Stomach (tissue), 4 donors: ENCODE data around the gene RBM19.

Source experiments
- CTCF ChIP-seq, 7 experiments: fragments of 450-650 bp in 4 of 7; fragments of 200-600 bp in 3 of 7; sonication (generic) in 3 of 7; IDR thresholded peaks; one replicate each; pipeline ENCODE4 v1.5.1; 2016 to 2019; ENCODE audit warnings: antibody characterized with exemption in 7 of 7, control low read depth in 2 of 7, mild to moderate bottlenecking in 1 of 7
- EP300 ChIP-seq: sonication (generic); formaldehyde crosslinking; IDR thresholded peaks from one replicate; pipeline ENCODE4 v1.6.1; 2017; ENCODE audit warnings: antibody characterized with exemption

GRCh38 chr12:113934946-113935345 is 31.2 kb downstream of the RBM19 start:
- TF ChIP-seq EP300 (no peak), CTCF (IDR thresholded peaks at IDR 0.05) (no peak)
